Thyroid gland (tissue), 4 donors: Measurements from ENCODE around the gene VOPP1.

Source experiments
- CTCF ChIP-seq, 6 experiments: fragments of 200-600 bp in 3 of 6; fragments of 450-650 bp in 3 of 6; sonication (generic) in 3 of 6; IDR thresholded peaks; one replicate each; pipeline ENCODE4 v1.5.1; 2016 to 2019; ENCODE audit warnings: antibody characterized with exemption in 6 of 6, mild to moderate bottlenecking in 2 of 6, inconsistent platforms in 1 of 6, moderate library complexity in 1 of 6
- POLR2A ChIP-seq, 2 donors: fragments of 450-650 bp; IDR thresholded peaks; one replicate each; pipeline ENCODE4 v1.6.1; 2017; ENCODE audit warnings: antibody characterized with exemption in 2 of 2, mild to moderate bottlenecking in 2 of 2, moderate library complexity in 1 of 2

GRCh38 chr7:55550010-55550663 is 22.2 kb downstream of the VOPP1 start:
- peak in 1 of 6 experiments; percentile 13 for TF ChIP-seq CTCF (IDR thresholded peaks at IDR 0.05)
- TF ChIP-seq POLR2A (IDR thresholded peaks at IDR 0.05) = no peak
